ENCODE data around the gene SNED1.

DNA sequence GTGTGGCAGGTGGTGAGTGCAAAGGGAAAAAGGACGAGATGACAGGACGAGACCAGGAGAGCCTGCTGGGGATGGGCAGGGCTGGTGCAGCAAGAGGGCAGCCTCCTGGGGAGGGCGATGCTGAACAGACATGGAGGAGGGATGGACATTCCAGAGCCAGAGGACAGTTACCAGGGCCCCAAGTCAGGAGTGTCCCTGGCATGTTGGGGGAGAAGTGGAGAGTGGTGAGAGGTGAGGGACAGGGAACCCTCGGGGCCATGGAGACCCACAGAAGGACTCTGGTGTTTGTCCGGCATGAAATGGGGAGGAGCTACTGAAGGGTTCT lies 84.6 kb downstream of the SNED1 start:
- no peak for TF ChIP-seq POLR2A (conservative IDR thresholded peaks at IDR 0.05)
- no peak for TF ChIP-seq BRD4 (IDR thresholded peaks at IDR 0.05)
- TF ChIP-seq, protein P1, sequence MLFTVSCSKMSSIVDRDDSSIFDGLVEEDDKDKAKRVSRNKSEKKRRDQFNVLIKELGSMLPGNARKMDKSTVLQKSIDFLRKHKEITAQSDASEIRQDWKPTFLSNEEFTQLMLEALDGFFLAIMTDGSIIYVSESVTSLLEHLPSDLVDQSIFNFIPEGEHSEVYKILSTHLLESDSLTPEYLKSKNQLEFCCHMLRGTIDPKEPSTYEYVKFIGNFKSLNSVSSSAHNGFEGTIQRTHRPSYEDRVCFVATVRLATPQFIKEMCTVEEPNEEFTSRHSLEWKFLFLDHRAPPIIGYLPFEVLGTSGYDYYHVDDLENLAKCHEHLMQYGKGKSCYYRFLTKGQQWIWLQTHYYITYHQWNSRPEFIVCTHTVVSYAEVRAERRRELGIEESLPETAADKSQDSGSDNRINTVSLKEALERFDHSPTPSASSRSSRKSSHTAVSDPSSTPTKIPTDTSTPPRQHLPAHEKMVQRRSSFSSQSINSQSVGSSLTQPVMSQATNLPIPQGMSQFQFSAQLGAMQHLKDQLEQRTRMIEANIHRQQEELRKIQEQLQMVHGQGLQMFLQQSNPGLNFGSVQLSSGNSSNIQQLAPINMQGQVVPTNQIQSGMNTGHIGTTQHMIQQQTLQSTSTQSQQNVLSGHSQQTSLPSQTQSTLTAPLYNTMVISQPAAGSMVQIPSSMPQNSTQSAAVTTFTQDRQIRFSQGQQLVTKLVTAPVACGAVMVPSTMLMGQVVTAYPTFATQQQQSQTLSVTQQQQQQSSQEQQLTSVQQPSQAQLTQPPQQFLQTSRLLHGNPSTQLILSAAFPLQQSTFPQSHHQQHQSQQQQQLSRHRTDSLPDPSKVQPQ (CRISPR knock-in tag; IDR thresholded peaks at IDR 0.05; ENCODE audit: borderline replicate concordance) = no peak
- no peak for TF ChIP-seq RBM22 (IDR thresholded peaks at IDR 0.05; ENCODE audit: low read depth, low read length, poor library complexity, severe bottlenecking)
- TF ChIP-seq, protein P2, sequence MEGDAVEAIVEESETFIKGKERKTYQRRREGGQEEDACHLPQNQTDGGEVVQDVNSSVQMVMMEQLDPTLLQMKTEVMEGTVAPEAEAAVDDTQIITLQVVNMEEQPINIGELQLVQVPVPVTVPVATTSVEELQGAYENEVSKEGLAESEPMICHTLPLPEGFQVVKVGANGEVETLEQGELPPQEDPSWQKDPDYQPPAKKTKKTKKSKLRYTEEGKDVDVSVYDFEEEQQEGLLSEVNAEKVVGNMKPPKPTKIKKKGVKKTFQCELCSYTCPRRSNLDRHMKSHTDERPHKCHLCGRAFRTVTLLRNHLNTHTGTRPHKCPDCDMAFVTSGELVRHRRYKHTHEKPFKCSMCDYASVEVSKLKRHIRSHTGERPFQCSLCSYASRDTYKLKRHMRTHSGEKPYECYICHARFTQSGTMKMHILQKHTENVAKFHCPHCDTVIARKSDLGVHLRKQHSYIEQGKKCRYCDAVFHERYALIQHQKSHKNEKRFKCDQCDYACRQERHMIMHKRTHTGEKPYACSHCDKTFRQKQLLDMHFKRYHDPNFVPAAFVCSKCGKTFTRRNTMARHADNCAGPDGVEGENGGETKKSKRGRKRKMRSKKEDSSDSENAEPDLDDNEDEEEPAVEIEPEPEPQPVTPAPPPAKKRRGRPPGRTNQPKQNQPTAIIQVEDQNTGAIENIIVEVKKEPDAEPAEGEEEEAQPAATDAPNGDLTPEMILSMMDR (IDR thresholded peaks at IDR 0.05 in 2 of 3, conservative IDR thresholded peaks at IDR 0.05 in 1 of 3; ENCODE audit: insufficient read depth in 2 of 3, low read depth in 1 of 3, low read length in 3 of 3) = no peak
- no peak for TF ChIP-seq EHMT2 (IDR thresholded peaks at IDR 0.05)
- TF ChIP-seq, protein P3, sequence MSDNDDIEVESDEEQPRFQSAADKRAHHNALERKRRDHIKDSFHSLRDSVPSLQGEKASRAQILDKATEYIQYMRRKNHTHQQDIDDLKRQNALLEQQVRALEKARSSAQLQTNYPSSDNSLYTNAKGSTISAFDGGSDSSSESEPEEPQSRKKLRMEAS (CRISPR knock-in tag; IDR thresholded peaks at IDR 0.05) = no peak
- no peak for TF ChIP-seq ZNF23 (CRISPR knock-in tag; IDR thresholded peaks at IDR 0.05)
- TF ChIP-seq YY1 (IDR thresholded peaks at IDR 0.05; ENCODE audit: borderline replicate concordance in 1 of 3, control insufficient read depth in 1 of 3, extremely low read depth in 1 of 3, insufficient read depth in 3 of 3, insufficient read length in 1 of 3, insufficient replicate concordance in 2 of 3, low read depth in 1 of 3, low read length in 2 of 3) = no peak
- TF ChIP-seq, protein P4, sequence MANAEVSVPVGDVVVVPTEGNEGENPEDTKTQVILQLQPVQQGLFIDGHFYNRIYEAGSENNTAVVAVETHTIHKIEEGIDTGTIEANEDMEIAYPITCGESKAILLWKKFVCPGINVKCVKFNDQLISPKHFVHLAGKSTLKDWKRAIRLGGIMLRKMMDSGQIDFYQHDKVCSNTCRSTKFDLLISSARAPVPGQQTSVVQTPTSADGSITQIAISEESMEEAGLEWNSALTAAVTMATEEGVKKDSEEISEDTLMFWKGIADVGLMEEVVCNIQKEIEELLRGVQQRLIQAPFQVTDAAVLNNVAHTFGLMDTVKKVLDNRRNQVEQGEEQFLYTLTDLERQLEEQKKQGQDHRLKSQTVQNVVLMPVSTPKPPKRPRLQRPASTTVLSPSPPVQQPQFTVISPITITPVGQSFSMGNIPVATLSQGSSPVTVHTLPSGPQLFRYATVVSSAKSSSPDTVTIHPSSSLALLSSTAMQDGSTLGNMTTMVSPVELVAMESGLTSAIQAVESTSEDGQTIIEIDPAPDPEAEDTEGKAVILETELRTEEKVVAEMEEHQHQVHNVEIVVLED (CRISPR knock-in tag; IDR thresholded peaks at IDR 0.05) = no peak
- no peak for TF ChIP-seq ZZZ3 (IDR thresholded peaks at IDR 0.05)
